Stimulated activated CD4-positive, alpha-beta T cell treated with anti-CD3 and anti-CD28 coated beads, Interleukin-1b, Interleukin-23, amount 100 ng/mL, for 48 hours (primary cell): ENCODE results near the gene MYT1.

Source experiments
- DNase-seq: peaks from one replicate; pipeline ENCODE4 v3.0.0-alpha.2; 2020

MYT1 gene

DNA sequence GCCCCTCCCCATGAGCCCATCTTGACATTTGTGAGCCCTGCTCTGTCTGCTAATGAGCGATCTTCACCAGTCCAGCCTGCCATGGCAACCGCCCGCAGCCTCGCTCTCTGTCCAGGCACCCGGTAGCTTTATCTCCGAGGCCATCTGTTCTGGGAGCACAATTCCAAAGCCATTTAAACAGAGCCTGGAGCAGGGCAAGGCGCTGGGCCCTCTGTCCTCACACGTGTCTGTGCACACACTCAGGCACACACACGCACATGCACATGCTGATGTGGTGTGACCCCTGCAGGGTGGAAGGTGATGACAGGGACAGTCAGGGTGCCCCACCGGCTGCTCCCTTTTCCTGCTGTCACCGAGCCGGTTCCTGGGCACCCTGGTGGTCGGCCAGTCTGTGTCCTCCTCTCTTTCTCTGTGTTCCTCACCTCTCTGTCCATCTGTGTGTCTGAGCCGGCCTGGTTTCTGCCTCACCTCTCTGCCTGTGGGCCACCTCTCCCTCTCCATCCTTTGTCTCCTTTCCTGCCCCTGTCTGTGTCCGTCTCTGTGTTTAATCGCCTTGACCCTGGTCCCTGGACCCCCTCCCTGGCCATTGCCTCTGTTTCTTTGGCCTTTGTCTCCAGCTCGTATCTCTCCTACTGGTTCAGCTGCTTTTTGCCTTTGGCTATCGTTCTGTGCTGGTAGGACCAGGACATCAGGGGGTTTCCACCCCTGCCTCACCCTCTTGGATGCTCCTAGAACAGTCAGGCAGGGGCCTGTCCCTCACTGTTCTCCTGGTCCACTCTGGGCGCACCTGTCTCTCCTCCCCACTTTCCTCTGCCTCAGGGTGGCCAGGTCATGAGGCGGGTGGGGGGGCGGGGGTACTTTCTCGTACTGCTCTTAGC is 8.8 kb upstream of the MYT1 start:
- no peak for DNase-seq

DNA sequence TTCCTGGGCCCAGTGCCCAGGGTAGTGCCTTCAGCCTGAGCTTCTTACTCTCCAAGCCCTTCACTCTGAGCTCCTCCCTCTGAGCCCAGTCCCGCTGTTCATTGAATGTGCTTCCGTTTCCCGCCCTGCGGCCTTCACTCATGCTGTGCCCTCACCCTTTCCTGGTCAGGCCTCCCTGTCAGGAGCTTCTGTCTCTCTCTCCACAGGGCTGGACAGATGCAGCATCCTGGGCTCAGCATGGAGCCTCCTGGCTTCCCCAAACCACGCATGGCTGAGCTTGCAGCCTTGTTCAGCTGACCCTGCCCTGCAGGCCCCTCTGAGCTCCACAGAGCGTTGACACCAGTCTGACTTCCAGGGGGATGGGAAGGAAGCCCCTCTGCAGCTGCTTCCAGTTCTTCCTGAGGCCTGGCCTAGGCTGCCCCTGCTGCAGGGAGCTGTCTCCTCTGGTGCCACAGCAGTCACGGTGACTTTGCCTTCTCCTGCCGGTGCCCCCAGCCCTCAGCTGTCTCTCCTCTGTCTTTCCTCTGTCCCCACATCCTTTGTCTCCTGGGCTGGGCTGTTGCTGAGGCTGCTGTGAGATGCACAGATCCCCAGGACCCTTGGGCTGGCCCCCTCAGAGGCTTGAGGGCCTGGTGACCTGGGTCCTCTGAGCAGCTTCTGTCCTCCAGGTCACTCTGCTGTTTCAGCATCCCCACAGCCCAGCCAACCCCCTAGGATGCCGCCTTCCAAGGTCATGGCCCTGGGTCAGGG is 7.9 kb upstream of the MYT1 start:
- no peak for DNase-seq

DNA sequence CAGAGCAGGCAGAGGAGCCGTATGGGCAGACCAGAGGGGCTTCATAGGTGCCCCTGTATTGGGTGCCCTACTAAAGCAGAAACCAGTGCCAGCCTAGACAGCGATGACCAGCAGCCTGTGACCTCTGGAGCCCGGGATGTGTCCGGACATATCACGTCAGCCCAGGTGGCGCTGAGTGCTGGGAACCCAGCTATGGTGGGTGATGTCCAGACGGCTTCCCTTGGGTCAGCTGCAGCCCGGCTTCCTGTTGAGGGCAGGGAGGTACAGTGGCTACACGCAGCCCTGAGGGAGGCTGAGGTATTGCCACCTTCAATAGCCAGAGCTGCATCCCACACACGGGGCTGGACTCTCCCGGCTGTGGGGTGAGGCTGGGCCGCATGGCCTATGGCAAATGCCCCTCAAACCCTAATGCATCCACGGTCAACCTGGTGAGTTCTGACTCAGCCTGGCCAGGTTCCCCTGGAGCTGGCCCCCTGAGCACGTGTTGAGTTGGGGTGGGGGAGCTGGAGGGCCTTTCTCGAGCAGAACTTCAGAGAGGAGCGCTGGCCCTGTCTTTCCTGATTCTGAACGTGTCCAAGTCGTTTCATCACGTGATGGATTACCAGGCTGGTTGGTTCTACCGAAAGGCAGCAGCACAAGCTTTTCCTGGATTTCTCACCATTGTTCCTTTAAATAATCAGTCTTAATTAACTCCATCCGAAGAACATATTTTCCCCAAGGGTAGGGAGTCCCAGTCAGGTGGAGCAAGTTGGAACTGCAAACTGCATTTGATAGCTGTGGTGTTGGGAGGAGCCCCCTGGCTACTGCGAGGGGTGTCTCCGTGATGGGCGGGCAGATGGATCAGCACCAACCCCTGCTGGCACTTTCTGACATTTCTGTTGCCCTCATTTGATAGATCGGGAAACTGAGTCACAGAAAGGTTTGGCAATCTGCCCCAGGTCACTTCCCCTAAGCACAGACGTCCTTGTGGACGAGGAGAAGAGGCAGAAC is 7.1 kb upstream of the MYT1 start:
- DNase-seq = no peak

DNA sequence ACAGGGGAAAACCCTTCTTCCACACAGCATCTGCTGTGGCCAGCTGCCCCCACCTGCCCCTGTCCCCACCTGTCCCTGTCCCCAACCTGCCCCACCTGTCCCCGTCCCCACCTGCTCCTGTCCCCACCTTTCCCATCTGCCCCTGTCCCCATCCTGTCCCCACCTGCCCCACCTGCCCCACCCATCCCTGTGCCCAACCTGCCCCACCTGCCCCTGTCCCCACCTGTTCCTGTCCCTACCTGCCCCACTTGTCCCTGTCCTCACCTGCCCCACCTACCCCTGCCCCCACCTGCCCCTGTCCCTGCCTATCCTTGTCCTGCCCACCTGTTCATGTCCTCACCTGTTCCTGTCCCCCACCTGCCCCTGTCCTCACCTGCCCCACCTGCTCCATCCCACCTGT is 6.4 kb upstream of the MYT1 start:
- DNase-seq = no peak

DNA sequence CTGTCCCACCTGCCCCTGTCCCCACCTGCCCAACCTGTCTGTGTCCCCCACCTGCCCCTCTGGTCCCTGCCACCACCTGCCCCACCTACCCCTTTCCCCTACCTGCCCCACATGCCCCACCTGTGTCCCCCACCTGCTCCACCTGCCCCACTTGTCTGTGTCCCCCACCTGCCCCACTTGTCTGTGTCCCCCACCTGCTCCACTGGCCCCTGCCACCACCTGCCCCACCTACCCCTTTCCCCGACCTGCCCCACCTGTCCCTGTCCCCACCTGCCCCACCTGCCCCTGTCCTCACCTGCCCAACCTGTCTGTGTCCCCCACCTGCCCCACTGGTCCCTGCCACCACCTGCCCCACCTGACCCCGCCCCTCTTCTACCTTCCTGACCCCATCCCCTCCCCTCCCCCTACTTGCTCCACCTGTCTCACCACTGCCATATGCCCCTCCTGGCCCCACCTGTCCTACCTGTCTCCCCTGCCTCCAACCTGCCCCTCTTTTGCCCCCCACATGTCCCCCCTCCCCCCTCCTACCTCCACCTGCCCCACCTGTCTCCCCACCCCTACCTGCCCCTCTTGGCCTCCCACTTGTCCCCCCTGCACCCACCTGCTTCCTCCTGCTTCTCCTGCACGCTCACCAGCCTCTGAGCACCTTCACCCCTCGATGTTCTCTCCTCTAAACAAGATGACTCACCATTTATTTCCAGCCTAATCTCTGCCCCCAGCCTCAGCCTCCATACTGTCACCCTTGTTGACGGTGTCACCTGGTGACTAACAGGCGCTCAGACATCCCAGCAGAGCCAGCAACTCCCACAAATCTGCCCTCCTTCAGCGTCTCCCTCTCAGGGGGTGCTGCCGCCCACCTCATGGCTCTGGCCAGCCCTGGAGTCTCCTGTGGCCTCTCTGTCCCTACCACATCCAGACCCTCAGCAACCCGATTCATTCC is 5.6 kb upstream of the MYT1 start:
- DNase-seq = no peak

DNA sequence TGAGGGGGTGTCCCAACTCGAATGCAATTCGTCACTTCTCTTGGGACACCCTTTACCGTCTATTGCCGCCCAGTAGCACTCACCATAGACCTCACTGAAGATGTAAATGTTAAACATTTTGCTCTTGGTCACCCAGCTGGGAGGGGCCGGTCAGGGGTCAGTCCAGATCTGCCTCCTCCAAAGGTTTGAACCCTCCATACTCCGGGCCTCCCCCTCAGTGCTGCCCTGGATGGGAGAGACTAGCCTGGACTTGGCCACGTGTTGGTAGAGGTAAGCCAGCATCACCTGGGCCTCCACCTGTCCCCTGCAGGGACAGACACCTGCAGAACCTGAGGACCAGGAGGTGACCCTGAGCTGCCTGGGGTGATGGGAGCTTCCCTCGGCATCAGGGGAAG is 5.0 kb upstream of the MYT1 start:
- DNase-seq = no peak

DNA sequence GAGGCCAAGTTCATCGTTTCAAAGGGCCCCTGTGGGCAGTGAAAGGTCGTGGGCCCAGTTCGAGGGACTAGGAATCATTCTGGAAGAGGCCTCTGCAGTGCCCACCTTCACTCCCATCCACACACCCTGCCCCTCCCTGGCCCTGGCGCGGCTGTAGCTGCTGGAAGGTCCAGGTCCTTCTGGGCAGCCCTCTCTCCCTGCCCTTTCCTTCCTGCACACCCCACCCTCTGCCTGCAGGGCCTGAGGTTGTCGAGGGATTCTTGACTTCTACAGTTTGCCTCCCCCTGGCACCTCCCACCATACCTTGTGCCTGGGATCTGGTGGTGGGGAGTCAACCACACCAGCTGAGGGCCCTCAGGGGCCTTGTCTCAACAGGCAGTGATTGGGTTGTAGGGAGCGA is 4.5 kb upstream of the MYT1 start:
- DNase-seq = no peak

DNA sequence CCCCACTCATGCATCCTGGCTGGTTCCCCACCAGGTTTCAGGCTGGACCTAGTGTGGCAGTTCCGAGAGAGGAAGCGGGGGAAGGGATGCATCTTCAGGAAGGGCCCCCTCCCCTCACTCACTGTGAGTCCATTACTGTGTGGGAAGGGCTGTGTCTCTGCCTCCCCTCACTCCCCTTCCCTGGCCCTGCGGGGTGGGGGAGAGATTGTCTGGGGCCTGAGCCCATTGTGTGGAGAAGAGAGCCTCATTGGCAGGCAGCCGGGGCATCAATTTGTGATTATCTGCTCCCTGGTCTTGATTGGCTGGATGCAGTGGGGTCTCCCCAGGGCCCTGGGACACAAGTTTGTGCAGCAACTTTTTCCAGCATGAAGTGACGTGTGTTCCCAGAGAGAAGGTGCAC is 4.1 kb upstream of the MYT1 start:
- no peak for DNase-seq

DNA sequence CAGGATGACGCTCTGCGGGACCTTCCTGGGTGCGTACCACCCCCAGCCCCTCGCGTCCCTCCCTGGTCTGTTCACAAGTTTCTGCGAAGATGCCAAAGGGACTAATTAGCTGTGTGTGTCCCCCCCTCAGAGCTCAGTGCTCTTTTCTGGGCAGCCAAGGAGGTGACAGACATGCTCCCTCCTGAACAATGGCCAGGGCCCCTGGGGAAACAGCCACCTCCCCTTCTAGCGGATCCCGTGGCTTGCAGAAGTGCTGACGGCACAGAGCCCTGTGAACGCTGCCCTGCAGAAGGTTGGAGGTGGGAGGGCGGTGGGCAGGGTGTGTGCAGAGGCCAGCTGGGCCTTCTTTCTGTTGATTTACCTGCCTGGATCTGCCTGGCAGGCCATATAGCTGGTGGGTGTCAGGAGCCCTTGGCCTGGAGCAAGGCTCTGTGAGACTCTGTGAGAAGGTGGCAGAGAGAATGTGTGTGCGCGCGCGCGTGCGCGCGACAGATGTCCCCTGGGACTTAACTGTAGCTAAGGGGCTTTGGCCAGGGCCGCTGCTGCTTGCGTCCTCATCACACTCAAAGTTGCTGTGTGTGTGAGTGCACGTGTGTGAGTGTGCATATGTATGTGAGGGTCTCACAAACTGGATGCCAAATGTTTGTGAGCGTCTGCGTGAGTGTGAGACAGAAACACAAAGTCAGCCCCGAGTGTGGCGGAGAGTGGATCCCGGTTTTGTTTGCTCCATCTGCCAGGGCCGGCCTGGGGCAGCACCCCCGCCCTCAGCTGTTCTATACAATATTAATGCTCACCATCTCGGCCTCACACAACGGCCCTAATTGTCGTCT is 3.5 kb upstream of the MYT1 start:
- DNase-seq = no peak

DNA sequence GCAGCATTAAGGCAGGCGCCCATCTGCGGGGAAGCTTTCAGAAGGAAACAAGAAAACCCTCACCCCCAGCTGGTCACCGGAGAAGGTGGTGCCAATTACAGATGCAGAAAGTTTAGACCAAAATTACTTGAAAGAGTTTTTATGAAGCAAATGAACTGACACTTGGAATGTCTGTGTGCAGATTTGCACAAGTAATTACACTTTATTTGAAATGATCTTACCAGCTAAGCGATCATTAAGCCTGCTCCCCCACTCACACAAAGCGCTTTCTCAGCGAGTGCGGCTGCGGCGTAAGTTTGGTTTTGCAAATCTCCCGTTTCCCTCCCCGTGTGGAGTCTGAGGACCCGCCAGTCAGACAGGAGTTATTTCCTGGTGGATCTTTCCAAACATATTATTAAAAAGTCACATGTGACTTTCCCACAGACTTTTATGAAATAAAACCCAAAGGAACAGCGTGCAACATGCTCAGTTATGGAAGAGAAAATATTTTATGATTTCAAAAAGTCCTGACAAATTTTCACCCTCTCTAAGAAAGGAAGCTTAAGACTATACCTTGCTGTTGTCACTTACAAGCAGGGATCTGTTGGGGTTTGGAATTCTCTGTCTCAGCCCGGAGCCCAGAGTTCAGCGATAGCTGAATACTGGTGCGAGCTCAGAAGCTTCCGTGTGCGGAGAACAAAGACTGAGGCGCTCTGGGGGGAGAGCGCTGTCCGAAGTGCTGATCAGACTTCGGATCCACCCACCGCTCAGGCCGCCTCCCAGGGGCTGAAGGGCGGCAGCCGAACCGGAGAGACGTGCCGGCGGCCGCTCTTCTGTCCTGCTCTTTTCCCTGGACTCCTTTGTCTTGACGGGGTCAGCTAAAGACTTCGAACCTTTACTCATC is 2.7 kb upstream of the MYT1 start:
- DNase-seq = peak; percentile 11

DNA sequence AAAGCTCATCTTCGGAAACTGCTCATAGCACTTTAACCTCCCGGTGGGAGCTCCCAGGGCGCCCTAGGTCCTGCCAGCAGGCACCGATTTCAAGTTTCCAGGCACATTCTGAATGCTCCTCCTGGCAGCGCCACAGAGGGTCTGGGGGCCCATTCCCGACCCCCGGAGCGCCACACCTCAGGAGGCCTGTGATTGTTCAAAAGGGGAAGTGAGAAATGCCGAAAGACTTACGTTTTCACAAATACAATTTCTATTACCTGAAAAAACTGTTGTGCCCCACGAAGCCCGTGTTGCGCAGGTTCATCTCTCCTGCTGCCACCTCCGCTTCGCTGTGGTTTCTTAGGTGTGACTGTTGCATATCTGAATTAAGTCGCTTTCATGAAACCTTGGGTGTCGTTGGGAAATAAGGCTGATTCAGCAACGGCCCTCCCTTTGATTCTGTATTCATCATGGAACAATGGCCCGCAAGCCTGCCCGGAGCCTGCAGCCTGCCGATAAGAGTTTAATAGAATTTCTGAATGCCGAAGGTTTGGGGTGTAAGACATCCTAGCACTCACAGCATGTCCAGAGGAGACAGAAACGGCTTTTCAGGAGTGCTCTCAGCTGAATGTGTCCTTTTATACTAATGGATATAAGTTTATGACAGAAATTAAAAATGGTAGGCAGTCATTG is 1.9 kb upstream of the MYT1 start:
- DNase-seq = no peak

DNA sequence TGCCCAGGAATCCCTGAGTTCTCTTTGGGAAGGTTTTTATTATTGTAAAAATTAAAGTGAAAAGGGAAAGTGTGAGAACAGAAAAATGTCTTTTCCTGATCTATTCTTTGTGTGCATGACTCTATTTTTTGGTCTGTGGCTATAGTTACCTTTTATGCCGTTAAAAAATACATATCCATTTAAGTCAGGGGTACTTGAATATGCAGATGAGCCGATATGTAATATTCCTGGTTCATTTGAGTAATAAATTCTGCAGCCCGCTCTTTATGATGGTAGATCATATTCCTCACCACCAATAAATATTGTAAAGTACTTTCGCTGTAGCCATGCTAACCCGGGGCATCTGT is 503 bp upstream of the MYT1 start:
- no peak for DNase-seq

DNA sequence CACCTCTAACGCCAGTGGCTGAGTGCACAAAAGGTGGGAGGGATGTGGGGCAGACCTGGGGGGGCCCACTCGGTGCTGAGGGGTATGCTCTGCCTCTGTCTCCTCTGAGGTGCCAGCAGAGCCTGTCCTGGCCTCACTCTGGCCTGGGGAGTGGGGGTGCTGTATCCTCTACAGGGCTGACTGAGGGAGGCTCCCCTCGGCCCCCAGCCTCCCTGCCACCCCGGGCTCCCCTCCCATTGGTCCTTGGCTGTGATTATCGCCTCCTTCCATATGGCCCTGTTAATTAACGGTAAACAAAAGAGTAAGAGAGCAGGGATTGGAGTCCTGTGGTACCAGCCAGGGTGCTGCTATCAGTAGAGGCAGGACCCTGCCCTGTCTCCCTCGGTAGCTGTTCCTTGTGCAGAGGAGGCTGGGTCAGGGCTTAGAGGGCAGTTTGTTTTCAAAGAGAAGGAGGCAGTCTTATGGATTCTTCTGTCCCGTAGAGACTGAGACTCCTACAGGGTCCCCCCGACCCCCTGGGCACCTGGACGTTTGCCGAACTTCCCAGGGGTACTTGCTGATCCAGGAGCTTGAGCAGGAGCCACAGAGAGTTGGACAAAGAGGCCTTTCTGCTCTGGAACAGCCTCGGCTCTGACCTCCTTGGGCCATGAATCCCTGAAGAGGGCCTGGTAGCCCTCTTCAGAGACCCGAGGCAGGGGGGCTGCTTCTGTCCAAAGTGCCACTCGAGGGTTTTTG is 1.8 kb downstream of the MYT1 start:
- DNase-seq = no peak

DNA sequence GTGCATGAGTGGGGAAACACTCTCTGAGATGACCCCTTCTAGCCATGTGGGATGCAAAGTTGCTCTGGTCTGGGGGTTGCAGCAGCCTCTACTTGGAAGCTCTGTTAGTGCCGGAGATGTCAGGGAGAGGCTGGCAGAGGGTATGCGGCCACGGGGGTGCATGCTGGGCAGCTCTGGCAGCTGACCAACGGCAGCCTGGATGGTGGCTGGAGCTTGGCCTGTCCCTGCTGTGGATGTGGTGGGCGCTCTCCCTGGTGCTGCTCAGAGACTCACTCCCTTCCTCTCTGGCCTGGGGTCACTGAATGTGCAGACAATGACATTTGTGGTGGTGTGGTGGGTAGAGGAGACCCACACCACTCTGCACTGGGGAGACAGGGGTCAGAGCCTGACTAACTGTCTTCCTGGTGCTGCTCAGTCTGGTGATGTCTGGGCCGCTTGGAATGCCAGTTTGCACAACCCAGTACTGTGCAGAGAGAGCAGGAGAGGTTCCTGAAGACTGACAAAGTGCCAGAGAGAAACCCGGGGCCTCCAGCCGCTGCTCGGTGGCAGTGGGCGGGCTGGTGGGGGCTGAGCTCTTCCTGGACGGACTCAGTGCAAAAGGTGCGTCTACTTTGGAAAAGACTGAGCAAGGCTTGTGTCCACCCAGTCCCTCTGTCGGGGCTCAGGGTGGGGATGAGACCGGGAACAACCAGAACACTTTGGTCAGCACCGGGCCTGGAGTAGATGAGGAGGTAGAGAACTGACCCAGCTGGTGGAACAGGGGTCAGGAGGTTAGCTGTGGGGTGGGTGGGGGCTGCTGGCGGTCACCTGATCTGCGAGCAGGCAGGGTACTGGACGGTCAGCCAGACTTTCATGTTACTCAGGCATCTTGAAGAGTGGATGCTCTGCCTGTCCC is 2.7 kb downstream of the MYT1 start:
- DNase-seq = no peak

DNA sequence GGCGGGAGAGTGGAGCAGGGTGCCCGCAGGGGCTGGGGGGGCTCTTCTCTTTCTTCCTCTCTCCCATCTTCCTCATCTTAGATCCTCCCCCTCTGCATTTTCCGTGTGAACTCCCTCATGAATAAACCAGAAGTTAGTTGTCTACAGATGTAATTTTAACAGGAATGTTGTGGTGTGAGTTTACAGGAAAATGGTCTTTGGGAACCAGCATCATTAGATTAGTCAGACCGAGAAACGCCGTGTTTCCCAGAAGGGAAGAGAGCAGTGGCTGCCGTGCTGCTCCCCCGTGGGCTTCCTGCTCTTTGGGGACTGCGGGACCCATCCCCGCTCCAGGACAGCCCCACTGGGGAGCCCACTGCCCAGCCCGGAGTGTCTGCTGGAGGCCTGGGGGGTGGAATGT is 3.4 kb downstream of the MYT1 start:
- no peak for DNase-seq

DNA sequence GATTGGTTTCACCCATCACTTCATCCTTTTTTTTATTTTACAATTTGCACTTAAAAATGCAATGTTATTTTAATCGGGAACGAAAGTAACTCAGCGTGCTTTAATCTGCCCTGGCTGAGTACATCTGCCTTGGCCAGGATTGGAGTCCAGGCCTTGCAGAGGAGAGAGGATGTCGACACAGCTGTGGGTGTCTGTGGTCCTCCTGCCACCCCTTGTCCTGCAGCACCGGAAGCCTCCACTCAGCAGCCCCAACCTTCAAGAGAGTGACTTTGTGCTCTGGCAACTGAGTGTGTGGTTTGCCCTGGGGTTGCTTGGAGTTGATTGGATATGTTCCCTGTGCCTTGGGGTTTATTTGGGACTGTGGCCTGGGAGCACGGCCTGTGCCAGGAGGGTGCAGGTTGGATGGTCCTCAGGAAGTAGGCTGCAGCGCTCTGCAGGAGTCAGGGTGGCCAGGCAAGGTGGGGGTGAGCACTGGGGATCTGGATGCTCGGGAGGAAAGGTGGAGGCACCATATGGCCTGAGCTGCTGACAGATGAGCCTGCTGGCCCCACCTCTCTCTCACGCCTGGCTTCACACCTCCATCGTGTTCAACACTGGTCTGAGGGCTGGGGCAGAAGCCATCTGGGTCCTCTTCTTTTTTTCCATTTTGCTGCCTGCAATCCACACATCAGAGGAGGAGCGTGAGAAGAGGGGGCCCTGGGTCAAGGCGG is 4.3 kb downstream of the MYT1 start:
- DNase-seq = no peak

DNA sequence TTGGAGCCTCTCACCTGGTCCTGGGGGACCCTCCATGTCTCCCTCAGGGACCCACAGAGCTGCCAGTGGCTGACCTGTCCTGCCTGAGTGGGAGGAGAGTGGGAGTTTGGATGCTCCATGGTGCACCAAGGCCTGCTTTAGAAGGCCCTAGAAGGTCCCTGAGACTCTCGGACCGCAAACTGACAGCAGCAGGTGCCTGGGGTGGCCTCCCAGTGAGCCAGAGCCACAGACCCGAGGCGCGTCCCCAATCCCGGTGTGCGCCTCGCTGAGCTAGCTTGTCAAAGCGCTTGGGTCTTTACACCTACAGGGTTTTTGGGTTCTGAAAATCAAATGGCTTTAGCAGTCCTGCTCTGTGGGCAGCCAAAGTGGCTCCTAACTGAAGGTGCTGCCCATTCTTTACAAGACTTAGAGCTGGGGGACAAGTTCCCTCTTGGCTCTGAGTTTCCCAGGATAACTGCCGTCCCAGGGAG is 4.9 kb downstream of the MYT1 start:
- DNase-seq = no peak
